Sigmoid colon (tissue), 7 donors: ENCODE measurements around the gene PHACTR3. TPM values are rescaled to one million over a fixed set of nuclear protein-coding genes. Genes with fewer than 3 reads are reported as not detected.
"Not testable (repeated sequence)": the region's sequence is repeated elsewhere in the genome, so short reads cannot be mapped to it uniquely, and the experiment has no call there.

Source experiments
- DNase-seq: peaks from one replicate; pipeline ENCODE4 v3.0.0-alpha.2; 2019
- H3K27ac ChIP-seq, 4 donors: fragments of 200-600 bp; sonication (generic); one replicate each; pipeline ENCODE4 v1.5.1; 2016 to 2019; ENCODE audit warnings: mild to moderate bottlenecking in 1 of 4
- H3K27me3 ChIP-seq, 3 donors: fragments of 200-600 bp; sonication (generic); one replicate each; pipeline ENCODE4 v1.5.1; 2019; ENCODE audit warnings: mild to moderate bottlenecking in 1 of 3
- H3K36me3 ChIP-seq, 4 donors: fragments of 200-600 bp; sonication (generic); one replicate each; pipeline ENCODE4 v1.5.1; 2016 to 2019
- H3K4me1 ChIP-seq, 4 donors: fragments of 200-600 bp; sonication (generic); one replicate each; pipeline ENCODE4 v1.5.1; 2017 to 2019
- H3K4me3 ChIP-seq, 4 donors: fragments of 200-600 bp; sonication (generic); one replicate each; pipeline ENCODE4 v1.5.1; 2017 to 2019; ENCODE audit warnings: mild to moderate bottlenecking in 2 of 4, moderate library complexity in 1 of 4
- H3K9me3 ChIP-seq, 4 donors: fragments of 200-600 bp in 3 of 4; sonication (generic) in 3 of 4; one replicate each; pipeline versions ENCODE4 v1.5.1 to v1.6.1; 2013 to 2019
- EP300 ChIP-seq, 4 donors: sonication (generic); formaldehyde crosslinking; IDR thresholded peaks; one replicate each; pipeline ENCODE4 v1.6.1; 2017; ENCODE audit warnings: antibody characterized with exemption in 4 of 4
- POLR2A ChIP-seq, 2 donors: fragments of 450-650 bp; IDR thresholded peaks; one replicate each; pipeline ENCODE4 v1.6.1; 2016; ENCODE audit warnings: antibody characterized with exemption in 2 of 2, mild to moderate bottlenecking in 2 of 2, moderate library complexity in 2 of 2
- POLR2AphosphoS5 ChIP-seq, 4 donors: sonication (generic); formaldehyde crosslinking; IDR thresholded peaks; one replicate each; pipeline ENCODE4 v1.6.1; 2017; ENCODE audit warnings: antibody characterized with exemption in 4 of 4
- WGBS, 2 donors: extraction: QIAGEN DNeasy Blood & Tissue Kit; methylation state at CpG; one replicate each; pipeline ENCODE4 v1.1.7; 2013; 5-methylcytosine and 5-hydroxymethylcytosine counted together
- intact Hi-C: fragments of 100-400 bp; cut with DNase I; formaldehyde crosslinking; loops from one replicate; pipeline ENCODE4 v1.15.1; 2023
- polyA plus RNA-seq, 3 donors: library from polyadenylated mRNA; stranded (reverse); fragments of 200-250 nt; gene quantifications; one replicate each; pipeline ENCODE4 v1.2.3, GENCODE V29; 2013
- total RNA-seq, 4 donors: library from RNA; depleted of rRNA; stranded (reverse); fragments of >200 nt; gene quantifications; one replicate each; pipeline ENCODE4 v1.1.0, GENCODE V29; 2016
- TF ChIP-seq, protein P1 (sequence below), 4 experiments: fragments of 450-650 bp in 3 of 4; fragments of 200-600 bp in 1 of 4; IDR thresholded peaks; one replicate each; pipeline ENCODE4 v1.5.1; 2016 to 2019; ENCODE audit warnings: antibody characterized with exemption in 4 of 4, mild to moderate bottlenecking in 3 of 4, moderate library complexity in 2 of 4
- donor health status: healthy with polysubstance abuse.
- donor health status: Bipolar disorder and iron deficiency.
- donor health status: healthy.

Gene PHACTR3
- total and polyA plus RNA-seq, 7 donors = under 0.01 to 1.5 (median 0.81) TPM

DNA sequence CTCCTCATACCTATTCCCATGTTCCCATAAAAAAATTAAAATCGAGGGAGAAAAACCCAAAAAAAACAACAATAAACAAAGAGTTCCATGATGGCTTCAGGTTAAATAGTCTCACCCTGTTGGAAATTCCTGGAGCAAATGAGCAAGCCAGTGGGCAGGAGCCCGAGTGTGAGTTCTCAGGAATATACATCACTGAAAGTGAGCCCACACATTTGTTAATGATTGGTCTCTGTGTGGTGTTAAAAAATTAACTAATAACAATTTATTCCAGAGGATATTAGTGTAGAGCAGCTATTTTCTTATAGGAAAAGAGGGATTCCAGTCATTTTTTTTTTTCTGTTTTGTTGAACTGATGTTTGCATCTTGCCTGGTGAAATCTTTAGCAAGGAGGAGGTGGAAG lies 12.9 kb downstream of the PHACTR3 start:
- no peak for DNase-seq
- Histone ChIP-seq H3K4me1 (no peaks in the 10 kb centered on the region), H3K4me3 (no peak overlapping the region), H3K9me3 (no peaks in the 10 kb centered on the region), H3K36me3 (no peaks in the 10 kb centered on the region), H3K27me3 (peaks cover 0 to 16% (median 0%) of the 10 kb centered on the region in 3 donors), H3K27ac (no peak overlapping the region)
- TF ChIP-seq, protein P1, sequence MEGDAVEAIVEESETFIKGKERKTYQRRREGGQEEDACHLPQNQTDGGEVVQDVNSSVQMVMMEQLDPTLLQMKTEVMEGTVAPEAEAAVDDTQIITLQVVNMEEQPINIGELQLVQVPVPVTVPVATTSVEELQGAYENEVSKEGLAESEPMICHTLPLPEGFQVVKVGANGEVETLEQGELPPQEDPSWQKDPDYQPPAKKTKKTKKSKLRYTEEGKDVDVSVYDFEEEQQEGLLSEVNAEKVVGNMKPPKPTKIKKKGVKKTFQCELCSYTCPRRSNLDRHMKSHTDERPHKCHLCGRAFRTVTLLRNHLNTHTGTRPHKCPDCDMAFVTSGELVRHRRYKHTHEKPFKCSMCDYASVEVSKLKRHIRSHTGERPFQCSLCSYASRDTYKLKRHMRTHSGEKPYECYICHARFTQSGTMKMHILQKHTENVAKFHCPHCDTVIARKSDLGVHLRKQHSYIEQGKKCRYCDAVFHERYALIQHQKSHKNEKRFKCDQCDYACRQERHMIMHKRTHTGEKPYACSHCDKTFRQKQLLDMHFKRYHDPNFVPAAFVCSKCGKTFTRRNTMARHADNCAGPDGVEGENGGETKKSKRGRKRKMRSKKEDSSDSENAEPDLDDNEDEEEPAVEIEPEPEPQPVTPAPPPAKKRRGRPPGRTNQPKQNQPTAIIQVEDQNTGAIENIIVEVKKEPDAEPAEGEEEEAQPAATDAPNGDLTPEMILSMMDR (IDR thresholded peaks at IDR 0.05) = no peak
- intact Hi-C loops = no loop called here
- WGBS, 2 donors = 27 to 57% methylated on average over 2 of the region's 2 CpGs

DNA sequence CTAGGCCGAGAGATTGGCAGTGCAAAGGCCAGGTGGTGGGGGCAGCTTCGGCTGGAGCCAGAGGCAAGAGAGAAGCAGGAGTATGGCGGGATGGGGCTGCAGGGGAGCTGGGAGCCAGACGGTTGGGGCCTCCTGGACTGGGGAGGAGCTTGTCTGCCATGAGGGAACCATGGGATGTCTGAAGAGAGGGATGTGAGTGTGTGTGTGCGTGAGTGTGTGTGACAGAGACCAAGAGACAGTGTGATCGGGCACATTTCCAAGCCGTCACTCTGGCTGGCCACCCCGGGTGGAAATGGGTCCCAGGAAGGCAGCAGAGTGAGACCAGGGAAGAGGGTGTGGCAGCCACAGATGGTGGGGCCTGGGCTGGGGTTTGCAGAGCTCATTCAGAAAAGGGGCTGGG lies 13.8 kb downstream of the PHACTR3 start:
- Histone ChIP-seq H3K9me3 (no peaks in the 10 kb centered on the region), H3K4me3 (no peak overlapping the region), H3K27ac (no peak overlapping the region), H3K27me3 (peaks cover 0 to 16% (median 0%) of the 10 kb centered on the region in 3 donors), H3K4me1 (no peaks in the 10 kb centered on the region), H3K36me3 (no peaks in the 10 kb centered on the region)
- no peak for DNase-seq
- TF ChIP-seq POLR2A (IDR thresholded peaks at IDR 0.05) = no peak
- TF ChIP-seq EP300 (IDR thresholded peaks at IDR 0.05) = no peak
- TF ChIP-seq, protein P1 (IDR thresholded peaks at IDR 0.05) = no peak
- no peak for TF ChIP-seq POLR2AphosphoS5 (IDR thresholded peaks at IDR 0.05)
- intact Hi-C loops = no loop called here
- WGBS, 2 donors = 57 to 70% methylated on average over 8 of the region's 8 CpGs

DNA sequence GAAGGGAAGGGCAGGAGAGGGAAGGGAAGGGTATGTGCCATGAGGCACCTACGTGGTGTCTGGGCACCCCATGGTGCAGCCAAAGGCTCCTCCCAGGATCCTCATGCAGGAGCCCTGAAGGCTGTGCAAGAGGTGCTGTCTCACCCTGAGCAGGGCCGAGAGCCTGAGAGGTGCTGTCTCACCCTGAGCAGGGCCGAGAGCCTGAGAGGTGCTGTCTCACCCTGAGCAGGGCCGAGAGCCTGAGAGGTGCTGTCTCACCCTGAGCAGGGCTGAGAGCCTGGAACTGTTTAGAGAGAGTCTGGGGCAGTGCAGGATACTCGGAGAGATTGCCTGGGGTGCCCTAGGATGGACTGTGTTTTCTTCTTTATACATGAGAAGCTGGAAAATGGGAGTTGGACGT lies 14.2 kb downstream of the PHACTR3 start:
- WGBS, 2 donors = 56 to 74% methylated on average over 6 of the region's 6 CpGs
- H3K4me1 ChIP-seq, DNase-seq, intact Hi-C loops, H3K4me3 ChIP-seq, H3K27ac ChIP-seq, H3K9me3 ChIP-seq, H3K36me3 ChIP-seq: not testable (repeated sequence)
- peaks cover 0 to 16% (median 0%) of the 10 kb centered on the region in 3 donors for H3K27me3 ChIP-seq

DNA sequence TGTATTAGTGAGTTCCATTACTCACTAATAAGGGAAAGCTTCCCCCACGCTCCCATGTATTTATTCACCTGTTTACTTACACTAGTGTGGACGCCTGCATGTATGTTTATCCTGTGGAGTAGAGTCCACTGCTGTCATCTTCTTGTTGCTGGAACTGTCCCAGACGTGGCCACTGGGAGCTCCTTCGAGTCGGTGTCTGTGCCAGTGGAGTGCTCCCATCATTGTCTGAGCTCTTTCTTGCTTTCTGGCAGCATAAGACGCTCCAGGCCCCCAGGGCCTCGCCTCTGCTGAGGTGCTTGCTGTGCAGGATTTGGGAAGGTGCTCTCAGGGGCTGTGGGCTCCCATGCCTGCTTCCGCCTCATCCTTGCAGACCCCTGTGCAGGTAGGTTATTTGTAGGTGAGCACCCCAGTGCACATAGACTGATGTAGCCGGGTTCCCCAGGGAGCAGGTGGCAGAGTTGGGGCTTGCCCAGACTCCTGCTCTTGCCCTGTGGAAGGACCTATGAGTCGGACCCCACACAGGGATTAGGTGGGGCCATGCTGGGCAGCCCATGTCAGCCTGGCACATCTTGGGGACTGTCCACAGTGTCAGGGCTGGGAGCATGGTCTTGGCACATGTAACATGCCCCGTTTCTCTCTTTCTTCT lies 16.6 kb downstream of the PHACTR3 start:
- WGBS, 2 donors = 56 to 62% methylated on average over 11 of the region's 11 CpGs
- TF ChIP-seq POLR2AphosphoS5 (IDR thresholded peaks at IDR 0.05) = no peak
- TF ChIP-seq EP300 (IDR thresholded peaks at IDR 0.05) = no peak
- TF ChIP-seq POLR2A (IDR thresholded peaks at IDR 0.05) = no peak
- TF ChIP-seq, protein P1 (IDR thresholded peaks at IDR 0.05) = no peak
- no peaks in the 10 kb centered on the region for H3K4me1 ChIP-seq
- no peak for DNase-seq
- intact Hi-C loops = no loop called here
- H3K36me3 ChIP-seq = no peaks in the 10 kb centered on the region
- no peaks in the 10 kb centered on the region for H3K9me3 ChIP-seq
- H3K27me3 ChIP-seq = peaks cover 0 to 21% (median 0%) of the 10 kb centered on the region in 3 donors
- H3K4me3 ChIP-seq = no peak overlapping the region
- H3K27ac ChIP-seq = no peak overlapping the region

DNA sequence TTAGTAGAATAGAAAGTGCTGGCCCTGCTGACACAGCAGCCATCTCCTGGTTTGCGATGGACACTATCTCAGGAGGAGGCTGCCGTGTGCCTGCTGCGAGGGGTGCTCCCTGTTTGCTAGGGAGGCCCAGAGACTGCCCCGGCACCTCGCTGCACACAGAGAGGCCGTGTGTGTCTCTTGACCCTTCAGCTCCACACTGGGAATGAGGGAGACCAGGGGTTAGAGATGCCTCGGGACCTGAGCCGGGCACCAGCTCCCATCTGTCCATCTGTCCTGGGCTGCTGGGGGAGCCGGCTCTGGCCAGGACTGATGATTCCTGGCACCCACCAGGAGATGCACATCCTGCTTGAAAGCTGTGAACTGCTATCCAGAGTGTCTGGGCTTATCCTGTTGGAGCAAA lies 18.2 kb downstream of the PHACTR3 start:
- H3K27me3 ChIP-seq = peaks cover 0 to 21% (median 0%) of the 10 kb centered on the region in 3 donors
- intact Hi-C loops = no loop called here

More for the DNA sequence above, 18.2 kb downstream of the PHACTR3 start:
- Histone ChIP-seq H3K4me3 (no peak overlapping the region), H3K9me3 (no peaks in the 10 kb centered on the region), H3K36me3 (no peaks in the 10 kb centered on the region), H3K27ac (no peak overlapping the region), H3K4me1 (no peaks in the 10 kb centered on the region)
- DNase-seq = no peak
- TF ChIP-seq, protein P1 (IDR thresholded peaks at IDR 0.05) = no peak
- no peak for TF ChIP-seq EP300 (IDR thresholded peaks at IDR 0.05)
- 79 to 83% methylated on average over 9 of the region's 9 CpGs for WGBS, 2 donors
